OCI-LY1 (cell line): Measurements from ENCODE around the gene TMEFF2.

ENCODE experiments used
- CTCF ChIP-seq: fragments of 200-600 bp; sonication (generic), shearing (Covaris generic); IDR thresholded peaks from 2 replicates; pipeline ENCODE4 v1.5.1; 2017; ENCODE audit warnings: mild to moderate bottlenecking, antibody characterized with exemption, low read length, moderate library complexity, mixed read lengths
- EZH2 ChIP-seq: fragments of 200-600 bp; sonication (generic), shearing (Covaris generic); IDR thresholded peaks from 2 replicates; pipeline ENCODE4 v1.8.0; 2017; ENCODE audit warnings: borderline replicate concordance, mixed run types, mild to moderate bottlenecking, antibody characterized with exemption, low read length, moderate library complexity, mixed read lengths

- TF ChIP-seq CTCF (no peak), EZH2 (no peak)
These were observed 214.2 kb downstream of the TMEFF2 start for GRCh38 chr2:191980483-191980882.
